Measurements from ENCODE around the gene LYRM1. TPM values are rescaled to one million over a fixed set of nuclear protein-coding genes. Genes with fewer than 3 reads are reported as not detected.

Gene LYRM1
- total RNA-seq, 1 donor from 2014 or later, result 23.3 TPM

- no peaks in the 10 kb centered on the region for H3K36me3 ChIP-seq
- no peak overlapping the region for H3K4me3 ChIP-seq
- H3K9me3 ChIP-seq, result no peaks in the 10 kb centered on the region
- no peak for TF ChIP-seq CTCF (IDR thresholded peaks at IDR 0.05)
- no peaks in the 10 kb centered on the region for H3K4me1 ChIP-seq
- intact Hi-C loops (cut with DNase I), result no loop called here
- H3K27ac ChIP-seq, result no peak overlapping the region
- DNase-seq, result no peak
- ATAC-seq, result no peak
- no peaks in the 10 kb centered on the region for H3K27me3 ChIP-seq (ENCODE audit: low read depth)
Observed at GRCh38 chr16:20948444-20948843, 47.9 kb downstream of the LYRM1 start.

- TF ChIP-seq CTCF (IDR thresholded peaks at IDR 0.05), result no peak
- H3K4me1 ChIP-seq, result no peaks in the 10 kb centered on the region
- no peak for ATAC-seq
- no peaks in the 10 kb centered on the region for H3K9me3 ChIP-seq
- DNase-seq, result no peak
- H3K27me3 ChIP-seq (ENCODE audit: low read depth), result no peaks in the 10 kb centered on the region
- intact Hi-C loops (cut with DNase I), result no loop called here
- H3K36me3 ChIP-seq, result no peaks in the 10 kb centered on the region
- no peak overlapping the region for H3K4me3 ChIP-seq
- no peak overlapping the region for H3K27ac ChIP-seq
Observed at GRCh38 chr16:20949660-20950059, 49.1 kb downstream of the LYRM1 start.

- H3K36me3 ChIP-seq, result no peaks in the 10 kb centered on the region
- no peak overlapping the region for H3K4me3 ChIP-seq
- H3K4me1 ChIP-seq, result no peaks in the 10 kb centered on the region
- TF ChIP-seq CTCF (IDR thresholded peaks at IDR 0.05), result no peak
- intact Hi-C loops (cut with DNase I), result no loop called here
- H3K27me3 ChIP-seq (ENCODE audit: low read depth), result no peaks in the 10 kb centered on the region
- no peak for ATAC-seq
- DNase-seq, result no peak
- no peaks in the 10 kb centered on the region for H3K9me3 ChIP-seq
- H3K27ac ChIP-seq, result no peak overlapping the region
Observed at GRCh38 chr16:20950294-20950693, 49.7 kb downstream of the LYRM1 start.

GRCh38 chr16:20952139-20952920, 51.8 kb downstream of the LYRM1 start:
- no peak for DNase-seq
- intact Hi-C loops (cut with DNase I), result no loop called here
- Histone ChIP-seq H3K27ac (no peak overlapping the region), H3K4me1 (no peaks in the 10 kb centered on the region), H3K4me3 (no peak overlapping the region), H3K36me3 (no peaks in the 10 kb centered on the region), H3K9me3 (no peaks in the 10 kb centered on the region), H3K27me3 (ENCODE audit: low read depth) (no peaks in the 10 kb centered on the region)
- TF ChIP-seq CTCF (IDR thresholded peaks at IDR 0.05), result no peak
- peak; percentile 35 to 55 for ATAC-seq

GRCh38 chr16:20954574-20954973, 54.0 kb downstream of the LYRM1 start:
- H3K36me3 ChIP-seq, result no peaks in the 10 kb centered on the region
- H3K4me3 ChIP-seq, result no peak overlapping the region
- intact Hi-C loops (cut with DNase I), result no loop called here
- no peaks in the 10 kb centered on the region for H3K27me3 ChIP-seq (ENCODE audit: low read depth)
- H3K9me3 ChIP-seq, result no peaks in the 10 kb centered on the region
- TF ChIP-seq CTCF (IDR thresholded peaks at IDR 0.05), result no peak
- ATAC-seq, result no peak
- DNase-seq, result no peak
- no peaks in the 10 kb centered on the region for H3K4me1 ChIP-seq
- H3K27ac ChIP-seq, result no peak overlapping the region

Data from lower lobe of right lung (tissue), 2 donors.